CD4-positive, alpha-beta T cell treated with Interferon gamma for 1 hour (primary cell): Measurements from ENCODE around the gene GLYATL2.
A peak's percentile ranks its signal among the peaks of the same experiment; 100 is the strongest.

Experiments used
- DNase-seq: peaks from one replicate; pipeline ENCODE4 v3.0.0-alpha.2; 2020

Gene GLYATL2

GRCh38 chr11:58796333-58796732 lies 48.2 kb downstream of the GLYATL2 start:
- DNase-seq = no peak

GRCh38 chr11:58788355-58789023 lies 56.0 kb downstream of the GLYATL2 start:
- peak; percentile 31 for DNase-seq

DNA sequence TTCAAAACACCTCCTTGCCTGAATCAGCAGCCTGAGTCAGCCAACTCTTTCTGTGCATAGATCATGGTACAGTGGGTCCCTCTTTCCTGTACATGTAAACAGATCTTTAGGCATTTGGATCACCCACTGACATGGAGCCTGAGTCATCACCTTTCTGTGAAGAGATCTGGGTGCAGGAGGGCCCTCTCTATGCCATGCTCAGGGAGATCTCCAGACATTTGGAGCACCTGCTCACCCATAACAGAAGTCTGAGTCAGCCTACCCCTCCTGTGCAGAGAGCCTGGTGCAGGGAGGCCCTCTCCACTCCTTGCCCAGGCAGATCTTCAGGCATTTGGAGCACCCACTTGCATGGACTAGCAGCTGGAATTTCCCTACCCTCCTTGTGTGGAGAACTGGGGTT lies 56.6 kb downstream of the GLYATL2 start:
- DNase-seq = no peak

DNA sequence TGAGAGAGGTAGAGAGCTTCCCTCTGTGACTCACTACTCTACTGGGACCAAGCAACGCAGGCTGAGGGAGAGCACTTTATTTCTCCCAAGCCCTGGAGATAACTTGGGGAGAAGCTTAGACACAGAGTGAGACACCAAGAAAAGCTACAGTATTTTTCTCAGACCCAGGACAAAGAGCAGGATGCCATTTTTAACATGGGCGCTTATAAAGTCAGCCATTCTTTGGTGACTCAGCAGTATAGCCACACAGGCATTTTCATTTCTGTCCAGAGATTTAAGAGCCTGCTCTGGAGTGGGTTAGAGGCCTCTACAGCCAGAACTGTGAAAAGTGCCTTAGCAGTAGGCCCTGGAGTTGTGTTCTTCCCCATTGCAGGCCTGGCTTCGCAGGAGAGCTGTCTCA lies 57.8 kb downstream of the GLYATL2 start:
- DNase-seq = no peak

- DNase-seq = no peak
Observed at GRCh38 chr11:58784995-58785394, 59.5 kb downstream of the GLYATL2 start.
